Endothelial cell of umbilical vein (primary cell): ENCODE measurements around the gene TCP11L2. TPM values are rescaled to one million over a fixed set of nuclear protein-coding genes. Genes with fewer than 3 reads are reported as not detected.

Experiments
- BruUV-seq: library from RNA; stranded (reverse); fragments of 400-500 nt; replicated peaks from 2 replicates; lab custom pipeline; 2021; lab: Mats Ljungman, UMichigan
- CTCF ChIA-PET: fragments of 300-600, 350-600 bp; sonication (Branson Sonifier 250); formaldehyde crosslinking; loops from one replicate; lab custom pipeline; 2021; ENCODE audit warnings: antibody characterized with exemption, inconsistent platforms; lab: Charles Lee
- POLR2A ChIA-PET: fragments of 300-600, 350-600 bp; sonication (Branson Sonifier 250); formaldehyde crosslinking; loops from one replicate; lab custom pipeline; 2021; ENCODE audit warnings: antibody characterized with exemption, inconsistent platforms; lab: Charles Lee
- DNase-seq: peaks from one replicate; pipeline ENCODE4 v3.0.0-alpha.2; 2011; ENCODE audit warnings: low read depth, low spot score
- FAIRE-seq: peaks from 2 replicates; lab custom pipeline; 2011; peaks lifted over from hg19 to GRCh38; lab: Jason Lieb, UNC
- H2AFZ ChIP-seq: 2 replicates; pipeline ENCODE4 v1.6.0; 2012; ENCODE audit warnings: low read depth, low read length, control low read depth, inconsistent platforms
- H3K27ac ChIP-seq: 2 replicates; pipeline ENCODE4 v1.5.1; 2011; ENCODE audit warnings: low read depth, mild to moderate bottlenecking, control low read depth, low read length, moderate library complexity; ENCODE audit not compliant: insufficient read depth
- H3K27me3 ChIP-seq, 2 experiments: 2 replicates each; pipeline versions ENCODE4 v1.6.0 to v1.6.1; 2011; ENCODE audit warnings: low read length in 2 of 2, mixed read lengths in 1 of 2; ENCODE audit not compliant: control insufficient read depth in 2 of 2, insufficient read depth in 2 of 2
- H3K36me3 ChIP-seq, 2 experiments: 2 replicates in 1 of 2; 3 replicates in 1 of 2; pipeline ENCODE4 v1.5.1; 2011; ENCODE audit warnings: low read length in 2 of 2, mild to moderate bottlenecking in 1 of 2, moderate library complexity in 1 of 2; ENCODE audit not compliant: control insufficient read depth in 2 of 2, insufficient read depth in 2 of 2; ENCODE audit errors: extremely low read depth in 1 of 2
- H3K4me1 ChIP-seq: 3 replicates; pipeline ENCODE4 v1.5.1; 2011; ENCODE audit warnings: mild to moderate bottlenecking, low read length; ENCODE audit not compliant: control insufficient read depth, insufficient read depth; ENCODE audit errors: extremely low read depth
- H3K4me2 ChIP-seq: 2 replicates; pipeline ENCODE4 v1.6.1; 2011; ENCODE audit warnings: low read length, control low read depth, mixed read lengths; ENCODE audit not compliant: insufficient read depth
- H3K4me3 ChIP-seq, 3 experiments: fragments of 200-600 bp in 1 of 3; sonication (generic), shearing (Covaris generic) in 1 of 3; replicated peaks in 1 of 3; 2 replicates each; pipeline ENCODE4 v1.5.1; 2011 to 2016; ENCODE audit warnings: control low read depth in 3 of 3, low read length in 3 of 3, mild to moderate bottlenecking in 2 of 3, inconsistent platforms in 1 of 3, low read depth in 1 of 3, moderate library complexity in 1 of 3; ENCODE audit not compliant: insufficient read depth in 1 of 3
- H3K79me2 ChIP-seq: 2 replicates; pipeline ENCODE4 v1.6.0; 2012; ENCODE audit warnings: low read length, inconsistent platforms; ENCODE audit not compliant: control insufficient read depth, insufficient read depth
- H3K9ac ChIP-seq: replicated peaks from 2 replicates; pipeline ENCODE3; 2011; ENCODE audit warnings: low read length, control low read depth; ENCODE audit not compliant: insufficient read depth; ENCODE audit errors: extremely low read depth
- H3K9me1 ChIP-seq: replicated peaks from 3 replicates; pipeline ENCODE4 v1.6.0; 2011; ENCODE audit warnings: mild to moderate bottlenecking, low read length; ENCODE audit not compliant: control insufficient read depth, insufficient read depth; ENCODE audit errors: extremely low read depth
- H3K9me3 ChIP-seq: replicated peaks from 2 replicates; pipeline ENCODE4 v1.5.1; 2012; ENCODE audit warnings: low read length, inconsistent platforms; ENCODE audit not compliant: control insufficient read depth, insufficient read depth
- H4K20me1 ChIP-seq: replicated peaks from 2 replicates; pipeline ENCODE3; 2011; ENCODE audit warnings: mild to moderate bottlenecking, low read length; ENCODE audit not compliant: control insufficient read depth, insufficient read depth; ENCODE audit errors: extremely low read depth
- EZH2 ChIP-seq: IDR thresholded peaks from 2 replicates; pipeline ENCODE4 v1.6.1; 2012; ENCODE audit warnings: borderline replicate concordance, low read depth, mild to moderate bottlenecking, moderate library complexity, low read length, inconsistent platforms; ENCODE audit not compliant: severe bottlenecking
- FOS ChIP-seq: IDR thresholded peaks from 2 replicates; pipeline ENCODE4 v1.6.1; 2011; ENCODE audit warnings: mild to moderate bottlenecking, low read length, moderate library complexity, borderline replicate concordance; ENCODE audit not compliant: insufficient read depth
- GATA2 ChIP-seq: IDR thresholded peaks from 2 replicates; pipeline ENCODE4 v1.7.0; 2011; ENCODE audit warnings: low read depth, mild to moderate bottlenecking, moderate library complexity, mixed read lengths, low read length; ENCODE audit not compliant: insufficient read length, insufficient read depth
- JUN ChIP-seq: IDR thresholded peaks from 2 replicates; pipeline ENCODE4 v1.6.1; 2011; ENCODE audit warnings: borderline replicate concordance, low read depth; ENCODE audit not compliant: insufficient read length, insufficient read depth
- MAX ChIP-seq: IDR thresholded peaks from 2 replicates; pipeline ENCODE4 v1.6.1; 2011; ENCODE audit not compliant: insufficient read depth, insufficient read length
- MYC ChIP-seq: IDR thresholded peaks from one replicate; pipeline ENCODE4 v1.6.1; 2011; ENCODE audit warnings: mild to moderate bottlenecking, low read depth, low read length
- POLR2A ChIP-seq: IDR thresholded peaks from 2 replicates; pipeline ENCODE4 v1.6.1; 2012; ENCODE audit warnings: low read depth, mild to moderate bottlenecking, control low read depth, low read length
- POLR2AphosphoS5 ChIP-seq: IDR thresholded peaks from 2 replicates; pipeline ENCODE4 v1.6.1; 2012; ENCODE audit warnings: low read depth, mild to moderate bottlenecking, control low read depth, low read length, moderate library complexity; ENCODE audit not compliant: insufficient read depth
- dilution Hi-C: fragments of 300-500 bp; cut with MboI; formaldehyde crosslinking; loops from one replicate; pipeline ENCODE4 v1.15.0; 2019; ENCODE audit warnings: low sequenced_read_pairs; ENCODE audit not compliant: extremely low pct_ligation_motif_present
- intact Hi-C: fragments of 100-400 bp; cut with micrococcal nuclease; formaldehyde crosslinking; loops from one replicate; pipeline ENCODE4 v1.10.0; 2022
- polyA plus RNA-seq, 4 experiments: library from polyadenylated mRNA; depleted of rRNA in 3 of 4; stranded (reverse) in 3 of 4; unstranded in 1 of 4; fragments of >200 nt; gene quantifications; 2 replicates each; pipeline versions ENCODE4 v1.2.1 to v1.2.3, GENCODE V29; 2011 to 2012; ENCODE audit warnings: missing spikeins in 1 of 4
- total RNA-seq: library from RNA; stranded (reverse); gene quantifications from 2 replicates; pipeline ENCODE4 v1.2.3, GENCODE V29; 2021
- TF ChIP-seq, protein P1 (sequence below), 2 donors: IDR thresholded peaks; 1 replicate in 1 of 2; 2 replicates in 1 of 2; pipeline ENCODE4 v1.5.1; 2011; ENCODE audit warnings: low read length in 2 of 2, mild to moderate bottlenecking in 2 of 2, moderate library complexity in 2 of 2, control low read depth in 1 of 2, inconsistent platforms in 1 of 2, low read depth in 1 of 2; ENCODE audit not compliant: insufficient read depth in 1 of 2; ENCODE audit errors: extremely low read depth in 1 of 2

Gene TCP11L2
- total and polyA plus RNA-seq, 2 donors (not counting 3 experiments of a cell fraction or from before 2014, with no cell fraction given), result 6.0 to 18.7 TPM

DNA sequence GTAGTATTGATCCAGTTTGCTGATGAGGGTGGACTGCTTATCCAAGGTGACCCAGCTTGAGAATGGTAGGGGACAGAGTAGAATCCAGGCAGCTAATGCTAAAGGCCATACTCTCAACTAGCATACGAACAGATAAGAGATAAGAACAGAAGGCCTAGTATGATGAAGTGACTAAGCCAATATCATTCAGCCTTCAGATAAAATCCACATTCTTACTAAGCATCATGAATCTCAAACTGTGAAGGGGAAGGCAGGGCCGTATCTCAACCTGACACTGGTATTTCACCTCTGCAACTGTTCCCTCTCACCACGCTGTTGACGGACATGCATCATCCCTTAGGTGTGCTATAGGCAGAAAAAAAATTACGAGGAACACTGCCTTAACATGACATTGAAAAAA lies 46.6 kb upstream of the TCP11L2 start:
- H3K9ac ChIP-seq, result no peak overlapping the region

More for the DNA sequence above, 46.6 kb upstream of the TCP11L2 start:
- Histone ChIP-seq H3K79me2 (no peaks in the 10 kb centered on the region), H3K9me3 (no peaks in the 10 kb centered on the region), H3K27me3 (no peaks in the 10 kb centered on the region), H3K4me2 (no peak overlapping the region), H3K36me3 (no peaks in the 10 kb centered on the region), H3K9me1 (no peaks in the 10 kb centered on the region), H3K4me1 (no peaks in the 10 kb centered on the region), H4K20me1 (no peaks in the 10 kb centered on the region), H3K27ac (no peak overlapping the region), H3K4me3 (no peak overlapping the region), H2AFZ (no peak overlapping the region)
- DNase-seq (no peak), FAIRE-seq (no peak)
- CTCF ChIA-PET, result interaction anchor here (1.5 kb wide), 1 partner anchor 29 kb away, joined by 4 read pairs; no protein-coding TSS in a partner anchor
- POLR2A ChIA-PET, result no interaction called here
- dilution Hi-C loops (no loop called here), intact Hi-C loops (no loop called here)
- no peak for TF ChIP-seq JUN
- TF ChIP-seq MYC, result no peak
- TF ChIP-seq POLR2AphosphoS5, result no peak
- TF ChIP-seq EZH2, result no peak
- TF ChIP-seq GATA2, result no peak
- TF ChIP-seq, protein P1, sequence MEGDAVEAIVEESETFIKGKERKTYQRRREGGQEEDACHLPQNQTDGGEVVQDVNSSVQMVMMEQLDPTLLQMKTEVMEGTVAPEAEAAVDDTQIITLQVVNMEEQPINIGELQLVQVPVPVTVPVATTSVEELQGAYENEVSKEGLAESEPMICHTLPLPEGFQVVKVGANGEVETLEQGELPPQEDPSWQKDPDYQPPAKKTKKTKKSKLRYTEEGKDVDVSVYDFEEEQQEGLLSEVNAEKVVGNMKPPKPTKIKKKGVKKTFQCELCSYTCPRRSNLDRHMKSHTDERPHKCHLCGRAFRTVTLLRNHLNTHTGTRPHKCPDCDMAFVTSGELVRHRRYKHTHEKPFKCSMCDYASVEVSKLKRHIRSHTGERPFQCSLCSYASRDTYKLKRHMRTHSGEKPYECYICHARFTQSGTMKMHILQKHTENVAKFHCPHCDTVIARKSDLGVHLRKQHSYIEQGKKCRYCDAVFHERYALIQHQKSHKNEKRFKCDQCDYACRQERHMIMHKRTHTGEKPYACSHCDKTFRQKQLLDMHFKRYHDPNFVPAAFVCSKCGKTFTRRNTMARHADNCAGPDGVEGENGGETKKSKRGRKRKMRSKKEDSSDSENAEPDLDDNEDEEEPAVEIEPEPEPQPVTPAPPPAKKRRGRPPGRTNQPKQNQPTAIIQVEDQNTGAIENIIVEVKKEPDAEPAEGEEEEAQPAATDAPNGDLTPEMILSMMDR (IDR thresholded peaks at IDR 0.05; ENCODE audit: extremely low read depth in 1 of 2, insufficient read depth in 1 of 2, low read depth in 1 of 2, low read length in 2 of 2), result no peak
- no peak for TF ChIP-seq POLR2A
- TF ChIP-seq MAX, result no peak
- TF ChIP-seq FOS, result no peak
- no TSS peak for BruUV-seq
